GM23338 (cell line): ENCODE measurements around the gene HSPA12B. TPM values are rescaled to one million over a fixed set of nuclear protein-coding genes. Genes with fewer than 3 reads are reported as not detected.

ENCODE experiments used
- ATAC-seq: fragments of 200-7000 bp; cut with Tn5 transposase; 3 replicates; pipeline ENCODE4 v1.9.1; 2020
- DNase-seq: peaks from one replicate; pipeline ENCODE4 v3.0.0-alpha.2; 2015; ENCODE audit warnings: low spot score
- H2AFZ ChIP-seq: fragments of 200-600 bp; sonication (generic); 2 replicates; pipeline ENCODE4 v1.8.0; 2016; ENCODE audit warnings: antibody characterized with exemption, mild to moderate bottlenecking, moderate library complexity
- H3F3A ChIP-seq: fragments of 200-600 bp; sonication (generic); replicated peaks from 2 replicates; pipeline ENCODE4 v1.8.0; 2017; ENCODE audit warnings: antibody characterized with exemption, mixed run types, low read depth
- H3K27ac ChIP-seq: fragments of 200-600 bp; sonication (generic); 2 replicates; pipeline ENCODE4 v1.6.1; 2016; ENCODE audit warnings: low read depth
- H3K27me3 ChIP-seq: fragments of 200-600 bp; sonication (generic); 2 replicates; pipeline ENCODE4 v1.8.0; 2016; ENCODE audit warnings: mild to moderate bottlenecking, mixed run types, moderate library complexity; ENCODE audit not compliant: insufficient read depth
- H3K36me3 ChIP-seq: fragments of 200-600 bp; sonication (generic); 2 replicates; pipeline ENCODE4 v1.8.0; 2016; ENCODE audit warnings: mild to moderate bottlenecking; ENCODE audit not compliant: insufficient read depth
- H3K4me1 ChIP-seq: fragments of 200-600 bp; sonication (generic); 2 replicates; pipeline ENCODE4 v1.8.0; 2016; ENCODE audit warnings: mild to moderate bottlenecking, moderate library complexity; ENCODE audit not compliant: insufficient read depth
- H3K4me2 ChIP-seq: fragments of 200-600 bp; sonication (generic); 2 replicates; pipeline ENCODE4 v1.7.1; 2017; ENCODE audit warnings: mixed run types
- H3K4me3 ChIP-seq: fragments of 200-600 bp; sonication (generic); 2 replicates; pipeline ENCODE4 v1.6.1; 2016; ENCODE audit warnings: mixed run types
- H3K79me2 ChIP-seq: fragments of 200-600 bp; sonication (generic); replicated peaks from 2 replicates; pipeline ENCODE4 v1.8.0; 2017; ENCODE audit warnings: mild to moderate bottlenecking; ENCODE audit not compliant: insufficient read depth
- H3K9me2 ChIP-seq: fragments of 200-600 bp; sonication (generic); 2 replicates; pipeline ENCODE4 v1.8.0; 2017; ENCODE audit not compliant: insufficient read depth
- H4K20me1 ChIP-seq: fragments of 200-600 bp; sonication (generic); replicated peaks from 2 replicates; pipeline ENCODE4 v1.8.0; 2017; ENCODE audit warnings: mild to moderate bottlenecking; ENCODE audit not compliant: insufficient read depth
- H3K27ac Mint-ChIP-seq: 2 replicates; pipeline ENCODE4 v1.8.0; 2020; ENCODE audit warnings: inconsistent platforms, mild to moderate bottlenecking, moderate library complexity, mixed read lengths
- H3K27me3 Mint-ChIP-seq: 3 replicates; pipeline ENCODE4 v1.8.0; 2022; ENCODE audit warnings: low read depth, mild to moderate bottlenecking, moderate library complexity, mixed read lengths, inconsistent platforms; ENCODE audit not compliant: insufficient read depth, poor library complexity
- H3K36me3 Mint-ChIP-seq: 3 replicates; pipeline ENCODE4 v1.8.0; 2021; ENCODE audit warnings: low read depth, mild to moderate bottlenecking, inconsistent platforms, moderate library complexity, mixed read lengths
- H3K4me1 Mint-ChIP-seq: 3 replicates; pipeline ENCODE4 v1.8.0; 2020; ENCODE audit warnings: mild to moderate bottlenecking, inconsistent platforms, mixed read lengths
- H3K4me3 Mint-ChIP-seq: 3 replicates; pipeline ENCODE4 v1.8.0; 2021; ENCODE audit warnings: moderate library complexity, mild to moderate bottlenecking, inconsistent platforms, mixed read lengths
- H3K9me3 Mint-ChIP-seq: 3 replicates; pipeline ENCODE4 v1.8.0; 2020; ENCODE audit warnings: moderate library complexity, mild to moderate bottlenecking, inconsistent platforms, mixed read lengths
- CREB1 ChIP-seq: fragments of 250-450 bp; sonication (Bioruptor Pico); IDR thresholded peaks from 2 replicates; pipeline ENCODE4 v1.5.0; 2020; ENCODE audit warnings: low read depth, mild to moderate bottlenecking, moderate library complexity
- EZH2 ChIP-seq: fragments of 200-600 bp; sonication (generic); IDR thresholded peaks from one replicate; pipeline ENCODE4 v1.8.0; 2017; ENCODE audit warnings: antibody characterized with exemption, mild to moderate bottlenecking, low read depth; ENCODE audit not compliant: unreplicated experiment
- EZH2phosphoT487 ChIP-seq: fragments of 200-600 bp; sonication (generic); IDR thresholded peaks from one replicate; pipeline ENCODE4 v1.8.1; 2018; ENCODE audit warnings: antibody characterized with exemption; ENCODE audit not compliant: unreplicated experiment
- JUNB ChIP-seq: IDR thresholded peaks from one replicate; pipeline ENCODE4 v1.6.1; 2016; ENCODE audit warnings: antibody characterized with exemption; ENCODE audit not compliant: unreplicated experiment
- NANOG ChIP-seq: IDR thresholded peaks from 2 replicates; pipeline ENCODE4 v1.6.1; 2016; ENCODE audit warnings: antibody characterized with exemption, borderline replicate concordance
- POLR2AphosphoS5 ChIP-seq: IDR thresholded peaks from 2 replicates; pipeline ENCODE4 v1.6.1; 2016; ENCODE audit warnings: antibody characterized with exemption, low read depth
- REST ChIP-seq: IDR thresholded peaks from one replicate; pipeline ENCODE4 v1.6.1; 2018; ENCODE audit warnings: antibody characterized with exemption; ENCODE audit not compliant: unreplicated experiment
- STAT1 ChIP-seq: IDR thresholded peaks from one replicate; pipeline ENCODE4 v1.6.1; 2016; ENCODE audit warnings: antibody characterized with exemption; ENCODE audit not compliant: unreplicated experiment
- ZNF114 ChIP-seq: fragments of 250-450 bp; sonication (Bioruptor Pico); IDR thresholded peaks from 2 replicates; pipeline ENCODE4 v1.5.0; 2020; ENCODE audit warnings: mild to moderate bottlenecking, moderate library complexity
- ZNF331 ChIP-seq: fragments of 250-450 bp; sonication (Bioruptor Pico); IDR thresholded peaks from 2 replicates; pipeline ENCODE4 v1.5.0; 2020; ENCODE audit warnings: low read depth, mild to moderate bottlenecking, moderate library complexity
- polyA plus RNA-seq: library from polyadenylated mRNA; unstranded; fragments of >200 nt; fragmentation: Nextera tagmentation; extraction: Ambion mirVana; gene quantifications from 2 replicates; pipeline ENCODE4 v1.2.1, GENCODE V29; 2016
- total RNA-seq: library from RNA; depleted of rRNA; stranded (reverse); fragments of >200 nt; shearing (Covaris generic); gene quantifications from 2 replicates; pipeline ENCODE4 v1.2.3, GENCODE V29; 2014
- TF ChIP-seq, protein P1 (sequence below), 2 experiments: fragments of 200-600 bp in 1 of 2; sonication (generic) in 1 of 2; conservative IDR thresholded peaks; 2 replicates each; pipeline versions ENCODE4 v1.5.1 to v1.6.1; 2016 to 2017; ENCODE audit warnings: antibody characterized with exemption in 2 of 2, low read depth in 2 of 2, mild to moderate bottlenecking in 2 of 2, moderate library complexity in 1 of 2
- TF ChIP-seq, protein P2 (sequence below): IDR thresholded peaks from 2 replicates; pipeline ENCODE4 v1.6.1; 2016; ENCODE audit warnings: antibody characterized with exemption

The HSPA12B gene
- total and polyA plus RNA-seq, 2 experiments from 2014 or later: 2.8 to 6.5 TPM

GRCh38 chr20:3782597-3782996, 50.1 kb downstream of the HSPA12B start:
- Mint-ChIP-seq H3K36me3 (peaks cover 6% of the 10 kb centered on the region), H3K4me1 (peaks cover 30% of the 10 kb centered on the region), H3K9me3 (no peaks in the 10 kb centered on the region), H3K27ac (no peak overlapping the region), H3K27me3 (peaks cover 25% of the 10 kb centered on the region), H3K4me3 (no peak overlapping the region)
- Histone ChIP-seq H3K27me3 (peaks cover 44% of the 10 kb centered on the region), H3K4me3 (no peak overlapping the region), H2AFZ (no peak overlapping the region), H3K9me2 (no peaks in the 10 kb centered on the region), H4K20me1 (peaks cover 25% of the 10 kb centered on the region), H3K4me1 (peaks cover 13% of the 10 kb centered on the region; the same call in 1 of the 2 replicates), H3K4me2 (no peak overlapping the region), H3K36me3 (no peaks in the 10 kb centered on the region), H3K79me2 (no peaks in the 10 kb centered on the region; the same call in 1 of the 2 replicates), H3F3A (peaks cover 7% of the 10 kb centered on the region; the same call in 1 of the 2 replicates), H3K27ac (no peak overlapping the region)
- no peak for ATAC-seq
- DNase-seq: no peak
- no peak for TF ChIP-seq EZH2phosphoT487
- no peak for TF ChIP-seq POLR2AphosphoS5
- TF ChIP-seq EZH2: no peak
- TF ChIP-seq, protein P1, sequence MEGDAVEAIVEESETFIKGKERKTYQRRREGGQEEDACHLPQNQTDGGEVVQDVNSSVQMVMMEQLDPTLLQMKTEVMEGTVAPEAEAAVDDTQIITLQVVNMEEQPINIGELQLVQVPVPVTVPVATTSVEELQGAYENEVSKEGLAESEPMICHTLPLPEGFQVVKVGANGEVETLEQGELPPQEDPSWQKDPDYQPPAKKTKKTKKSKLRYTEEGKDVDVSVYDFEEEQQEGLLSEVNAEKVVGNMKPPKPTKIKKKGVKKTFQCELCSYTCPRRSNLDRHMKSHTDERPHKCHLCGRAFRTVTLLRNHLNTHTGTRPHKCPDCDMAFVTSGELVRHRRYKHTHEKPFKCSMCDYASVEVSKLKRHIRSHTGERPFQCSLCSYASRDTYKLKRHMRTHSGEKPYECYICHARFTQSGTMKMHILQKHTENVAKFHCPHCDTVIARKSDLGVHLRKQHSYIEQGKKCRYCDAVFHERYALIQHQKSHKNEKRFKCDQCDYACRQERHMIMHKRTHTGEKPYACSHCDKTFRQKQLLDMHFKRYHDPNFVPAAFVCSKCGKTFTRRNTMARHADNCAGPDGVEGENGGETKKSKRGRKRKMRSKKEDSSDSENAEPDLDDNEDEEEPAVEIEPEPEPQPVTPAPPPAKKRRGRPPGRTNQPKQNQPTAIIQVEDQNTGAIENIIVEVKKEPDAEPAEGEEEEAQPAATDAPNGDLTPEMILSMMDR (conservative IDR thresholded peaks at IDR 0.05; ENCODE audit: low read depth in 2 of 2): no peak
- TF ChIP-seq NANOG: no peak
- no peak for TF ChIP-seq CREB1 (CRISPR knock-in tag)
- TF ChIP-seq ZNF114: no peak
- TF ChIP-seq STAT1: no peak
- TF ChIP-seq, protein P2, sequence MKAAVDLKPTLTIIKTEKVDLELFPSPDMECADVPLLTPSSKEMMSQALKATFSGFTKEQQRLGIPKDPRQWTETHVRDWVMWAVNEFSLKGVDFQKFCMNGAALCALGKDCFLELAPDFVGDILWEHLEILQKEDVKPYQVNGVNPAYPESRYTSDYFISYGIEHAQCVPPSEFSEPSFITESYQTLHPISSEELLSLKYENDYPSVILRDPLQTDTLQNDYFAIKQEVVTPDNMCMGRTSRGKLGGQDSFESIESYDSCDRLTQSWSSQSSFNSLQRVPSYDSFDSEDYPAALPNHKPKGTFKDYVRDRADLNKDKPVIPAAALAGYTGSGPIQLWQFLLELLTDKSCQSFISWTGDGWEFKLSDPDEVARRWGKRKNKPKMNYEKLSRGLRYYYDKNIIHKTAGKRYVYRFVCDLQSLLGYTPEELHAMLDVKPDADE: no peak

DNA sequence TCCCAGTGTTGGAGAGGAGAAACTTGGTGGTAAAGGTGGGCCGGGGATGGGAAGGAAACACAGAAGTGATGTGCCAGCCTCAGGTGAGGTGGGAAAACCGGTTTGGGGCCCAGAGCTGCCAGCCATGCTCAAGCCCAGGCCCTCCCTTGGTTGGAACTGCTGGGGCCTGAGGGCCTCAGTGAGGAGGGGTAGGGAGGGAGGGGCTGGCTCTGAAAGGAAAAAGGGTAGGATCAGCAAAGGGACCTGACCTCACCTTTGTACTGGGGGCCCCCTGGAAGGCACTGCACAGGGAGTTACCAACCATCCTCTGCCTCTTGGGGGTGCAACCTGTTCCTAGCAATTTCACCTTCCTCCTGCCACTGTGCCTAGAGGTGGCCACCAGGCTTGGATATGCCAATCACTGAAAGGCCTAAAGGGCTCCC, 50.6 kb downstream of the HSPA12B start:
- peaks cover 13% of the 10 kb centered on the region; the same call in 1 of the 2 replicates for H3K4me1 ChIP-seq
- peaks cover 27% of the 10 kb centered on the region for H3K27me3 Mint-ChIP-seq
- H3K27ac ChIP-seq: no peak overlapping the region
- H4K20me1 ChIP-seq: peaks cover 25% of the 10 kb centered on the region
- H3K4me3 ChIP-seq: no peak overlapping the region
- H3K27me3 ChIP-seq: peaks cover 48% of the 10 kb centered on the region
- peaks cover 7% of the 10 kb centered on the region; the same call in 1 of the 2 replicates for H3F3A ChIP-seq
- H3K36me3 ChIP-seq: no peaks in the 10 kb centered on the region
- no peaks in the 10 kb centered on the region for H3K9me3 Mint-ChIP-seq
- no peak overlapping the region for H3K4me2 ChIP-seq
- no peak overlapping the region for H3K27ac Mint-ChIP-seq
- DNase-seq (no peak), ATAC-seq (no peak)
- no peaks in the 10 kb centered on the region for H3K9me2 ChIP-seq
- no peaks in the 10 kb centered on the region; the same call in 1 of the 2 replicates for H3K79me2 ChIP-seq
- H3K36me3 Mint-ChIP-seq: peaks cover 6% of the 10 kb centered on the region
- no peak overlapping the region for H2AFZ ChIP-seq
- no peak overlapping the region; the same call in 2 of the 3 replicates for H3K4me3 Mint-ChIP-seq
- H3K4me1 Mint-ChIP-seq: peaks cover 30% of the 10 kb centered on the region
- TF ChIP-seq NANOG (no peak), ZNF331 (no peak), STAT1 (no peak), REST (no peak), JUNB (no peak), POLR2AphosphoS5 (no peak)
- TF ChIP-seq, protein P1 (conservative IDR thresholded peaks at IDR 0.05; ENCODE audit: low read depth in 2 of 2): no peak
- TF ChIP-seq, protein P2: no peak
